NCI-H2227 (cell line): ENCODE measurements around the gene ATXN1.

Source experiments
- DNase-seq: peaks from one replicate; lab custom pipeline; 2025; ENCODE audit not compliant: unreplicated experiment; lab: John Stamatoyannopoulos, UW

Gene ATXN1

GRCh38 chr6:16375843-16376242 lies 385.4 kb downstream of the ATXN1 start:
- no peak for DNase-seq

GRCh38 chr6:16375206-16375605 lies 386.1 kb downstream of the ATXN1 start:
- no peak for DNase-seq

GRCh38 chr6:16374461-16375200 lies 386.6 kb downstream of the ATXN1 start:
- DNase-seq, result no peak

- DNase-seq, result no peak
These were observed 387.2 kb downstream of the ATXN1 start for GRCh38 chr6:16374016-16374415.

- no peak for DNase-seq
These were observed 389.1 kb downstream of the ATXN1 start for GRCh38 chr6:16372029-16372776.

- DNase-seq, result no peak
These were observed 389.9 kb downstream of the ATXN1 start for GRCh38 chr6:16371401-16371800.

- no peak for DNase-seq
These were observed 390.3 kb downstream of the ATXN1 start for GRCh38 chr6:16370943-16371342.

GRCh38 chr6:16369989-16370388 lies 391.3 kb downstream of the ATXN1 start:
- DNase-seq, result no peak

- DNase-seq, result no peak
These were observed 392.0 kb downstream of the ATXN1 start for GRCh38 chr6:16369140-16369745.

GRCh38 chr6:16367571-16367970 lies 393.7 kb downstream of the ATXN1 start:
- no peak for DNase-seq

- no peak for DNase-seq
These were observed 397.5 kb downstream of the ATXN1 start for GRCh38 chr6:16363749-16364148.

- no peak for DNase-seq
These were observed 398.3 kb downstream of the ATXN1 start for GRCh38 chr6:16362819-16363589.

- no peak for DNase-seq
These were observed 399.0 kb downstream of the ATXN1 start for GRCh38 chr6:16362296-16362695.

- no peak for DNase-seq
These were observed 399.4 kb downstream of the ATXN1 start for GRCh38 chr6:16361861-16362260.

GRCh38 chr6:16361121-16361520 lies 400.1 kb downstream of the ATXN1 start:
- no peak for DNase-seq

GRCh38 chr6:16360365-16360764 lies 400.9 kb downstream of the ATXN1 start:
- no peak for DNase-seq

- DNase-seq, result no peak
These were observed 401.7 kb downstream of the ATXN1 start for GRCh38 chr6:16359563-16359962.

- DNase-seq, result no peak
These were observed 402.6 kb downstream of the ATXN1 start for GRCh38 chr6:16358531-16359138.

- DNase-seq, result no peak
These were observed 405.4 kb downstream of the ATXN1 start for GRCh38 chr6:16355699-16356446.

- DNase-seq, result no peak
These were observed 406.0 kb downstream of the ATXN1 start for GRCh38 chr6:16355238-16355637.
